8988T (cell line): Measurements from ENCODE around the gene RARA.
A peak's percentile ranks its signal among the peaks of the same experiment; 100 is the strongest.
"Not testable (repeated sequence)": the region's sequence is repeated elsewhere in the genome, so short reads cannot be mapped to it uniquely, and the experiment has no call there.

Experiments
- DNase-seq: peaks from one replicate; pipeline ENCODE4 v3.0.0; 2011

Gene RARA

DNA sequence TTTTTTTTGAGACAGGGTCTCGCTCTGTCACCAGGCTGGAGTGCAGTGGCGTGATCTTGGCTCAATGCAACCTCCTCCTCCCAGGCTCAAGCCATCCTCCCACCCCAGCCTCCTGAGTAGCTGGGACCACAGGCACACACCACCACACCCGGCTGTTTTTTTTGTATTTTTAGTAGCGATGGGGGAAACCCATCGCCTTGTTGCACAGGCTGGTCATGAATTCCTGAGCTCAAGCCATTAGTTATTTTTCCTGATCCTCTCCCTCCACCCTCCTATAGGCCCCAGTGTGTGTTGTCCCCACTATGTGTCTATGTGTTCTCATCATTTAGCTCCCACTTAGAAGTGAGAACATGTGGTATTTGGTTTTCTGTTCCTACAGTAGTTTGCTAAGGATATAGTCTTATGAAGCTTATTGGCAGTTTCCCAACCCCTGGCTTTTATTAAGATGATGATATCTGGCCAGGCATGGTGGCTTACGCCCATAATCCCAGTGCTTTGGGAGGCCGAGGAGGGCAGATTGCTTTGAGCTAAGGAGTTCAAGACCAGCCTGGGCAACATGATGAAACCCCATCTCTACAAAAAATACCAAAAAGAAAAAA, 9.7 kb upstream of the RARA start:
- not testable (repeated sequence) for DNase-seq

DNA sequence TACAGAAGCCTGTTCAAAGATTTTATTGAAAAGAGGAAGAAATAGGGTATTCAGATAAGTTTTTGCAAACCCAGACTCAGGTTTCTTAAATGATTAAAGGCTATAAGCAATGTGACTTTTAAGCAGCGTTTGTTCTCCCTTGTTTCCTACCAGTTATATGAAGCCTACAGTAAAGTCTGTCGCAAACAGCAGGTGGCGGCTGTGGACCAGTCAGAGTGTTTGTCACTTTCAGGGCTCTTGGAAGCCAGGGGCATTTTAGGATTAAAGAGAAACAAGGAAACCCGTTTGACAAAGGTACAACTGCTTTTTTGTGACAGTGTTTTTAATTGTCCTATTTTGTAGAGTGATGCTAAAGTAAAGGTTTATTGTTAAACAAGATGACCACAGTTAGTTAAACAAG, 7.7 kb upstream of the RARA start:
- DNase-seq, result no peak

GRCh38 chr17:40303009-40303657, 5.8 kb upstream of the RARA start:
- no peak for DNase-seq

DNA sequence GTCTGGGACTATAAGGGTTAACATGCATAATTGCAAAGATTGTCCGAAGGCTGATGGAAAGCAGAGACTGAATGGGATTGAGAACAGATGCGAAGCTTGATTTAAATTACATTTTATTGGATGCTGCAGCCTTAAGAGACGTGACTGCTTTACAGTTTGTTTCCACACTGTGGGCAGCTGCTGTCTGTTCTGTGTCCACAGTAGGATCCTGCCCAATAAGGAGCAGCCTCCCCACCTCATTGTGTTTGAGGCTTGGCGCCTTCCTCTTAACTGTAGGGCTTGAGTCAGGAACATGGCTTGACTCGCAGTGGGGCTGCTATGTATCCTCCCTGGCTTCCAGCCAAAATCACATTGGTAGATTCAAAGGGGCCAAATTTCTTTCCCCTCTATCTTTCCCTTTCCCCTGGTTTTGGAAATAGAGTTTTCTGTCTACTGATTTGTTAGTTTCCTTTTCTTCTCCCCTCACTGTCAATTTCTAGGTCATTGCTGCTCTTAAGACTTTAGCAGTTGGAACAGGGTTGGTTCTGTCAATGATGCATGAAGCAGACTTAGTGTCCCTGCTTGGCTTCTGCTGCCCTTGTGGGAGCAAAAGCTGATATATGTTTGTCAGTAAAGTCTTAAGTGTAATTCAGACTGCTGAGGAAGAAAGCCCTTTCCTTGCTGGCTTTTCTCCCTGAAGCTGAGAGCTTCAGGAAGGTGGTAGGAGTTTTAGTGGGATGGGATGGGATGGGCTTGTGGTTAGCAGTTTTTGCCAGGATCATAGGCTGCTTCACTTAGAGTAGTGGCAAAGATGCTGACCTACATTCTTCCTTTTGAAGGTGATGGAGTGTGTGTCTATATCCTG, 5.0 kb upstream of the RARA start:
- DNase-seq, result no peak

- not testable (repeated sequence) for DNase-seq
These were observed 4.5 kb upstream of the RARA start for GRCh38 chr17:40304552-40304863.

DNA sequence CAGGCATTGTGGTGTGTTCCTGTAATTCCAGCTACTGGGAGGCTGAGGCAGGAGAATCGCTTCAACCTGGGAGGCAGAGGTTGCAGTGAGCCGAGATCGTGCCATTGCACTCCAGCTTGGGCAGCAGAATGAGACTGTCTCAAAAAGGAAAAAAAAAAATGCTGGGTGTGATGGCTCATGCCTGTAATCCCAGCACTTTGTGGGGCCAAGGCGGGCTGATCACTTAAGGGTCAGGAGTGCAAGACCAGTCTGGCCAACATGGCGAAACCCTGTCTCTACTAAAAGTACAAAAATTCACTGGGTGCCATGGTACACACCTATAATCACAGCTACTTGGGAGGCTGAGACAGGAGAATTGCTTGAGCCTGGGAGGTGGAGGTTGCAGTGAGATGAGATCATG, 4.1 kb upstream of the RARA start:
- DNase-seq, result not testable (repeated sequence)

DNA sequence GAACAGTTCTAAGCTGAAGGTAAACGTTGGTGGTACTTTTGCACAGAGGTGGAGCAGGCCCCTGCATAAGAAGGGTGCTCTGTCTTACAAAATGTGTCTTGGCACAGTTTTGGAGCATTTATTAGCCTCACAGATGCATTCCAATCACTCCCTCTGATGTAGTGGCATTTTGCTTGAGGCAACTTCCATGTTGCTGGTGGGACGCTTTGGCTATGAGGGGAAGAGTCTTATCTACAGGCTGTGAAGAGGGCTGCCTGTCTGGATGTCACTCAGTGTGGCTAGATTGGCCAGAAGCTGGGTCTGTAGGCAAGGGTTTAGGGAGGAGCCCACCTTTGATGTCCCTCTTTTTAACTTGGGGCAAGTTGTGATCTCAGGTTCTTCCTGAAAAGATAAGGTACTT, 2.6 kb upstream of the RARA start:
- DNase-seq, result no peak

DNA sequence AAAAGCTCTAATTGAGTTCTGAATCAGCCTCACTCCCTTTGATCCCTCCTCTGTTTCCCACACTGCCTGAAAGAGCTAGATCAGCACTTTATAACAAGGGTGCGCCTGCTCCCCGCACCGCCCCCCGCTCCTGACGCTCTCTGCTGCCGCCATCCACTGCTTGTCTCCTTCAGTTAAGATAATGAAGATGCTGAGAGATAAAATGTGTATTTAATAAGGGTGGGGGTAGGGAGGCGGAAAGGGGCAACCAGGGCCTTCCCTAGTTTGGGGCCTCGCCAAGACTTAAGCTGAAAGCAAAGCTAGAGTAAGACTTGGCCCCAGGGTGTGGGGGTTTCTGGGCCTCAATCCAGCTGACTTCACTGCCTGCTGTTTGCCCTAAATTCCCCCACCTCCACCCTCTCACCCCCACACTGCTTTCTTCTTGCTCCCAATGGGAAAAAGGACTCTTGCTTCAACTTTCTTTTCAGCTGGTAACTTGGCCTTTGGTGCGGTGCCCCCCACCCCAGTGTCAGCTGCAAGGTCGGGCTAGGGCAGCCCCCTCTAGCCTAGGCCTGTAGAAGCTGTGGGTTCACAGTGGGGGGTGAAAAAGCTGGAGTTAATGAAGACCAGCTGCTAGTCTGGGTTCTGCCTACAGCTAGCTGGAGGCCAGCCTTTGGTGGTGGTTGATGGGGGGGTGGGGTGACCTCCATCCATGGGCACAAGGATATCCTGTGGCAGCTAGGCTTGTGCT, 1.8 kb upstream of the RARA start:
- DNase-seq, result no peak

DNA sequence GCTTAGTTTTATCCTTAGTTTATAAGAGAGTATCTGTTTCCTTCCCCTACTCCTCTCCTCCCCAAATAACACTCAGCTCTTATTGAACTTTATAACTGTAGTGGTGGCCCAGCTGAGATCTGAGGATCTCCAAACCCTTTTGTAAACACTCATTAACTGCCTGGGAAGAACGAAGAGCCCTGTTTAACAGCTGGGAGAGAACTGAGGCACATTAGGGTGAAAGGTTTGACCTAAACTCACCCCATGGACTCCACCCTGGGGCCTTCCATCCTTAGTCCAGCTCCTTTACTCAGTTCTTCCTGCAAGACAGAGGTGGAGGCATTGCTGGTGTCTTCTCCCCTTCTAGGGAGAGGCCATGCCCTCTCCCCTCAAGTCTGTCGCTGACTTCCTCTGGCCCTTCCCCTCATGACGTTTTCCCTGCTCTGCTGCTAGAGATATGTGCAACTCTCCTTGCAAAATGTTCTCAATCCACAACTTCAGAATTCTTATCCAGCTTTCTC, 1.2 kb upstream of the RARA start:
- no peak for DNase-seq

DNA sequence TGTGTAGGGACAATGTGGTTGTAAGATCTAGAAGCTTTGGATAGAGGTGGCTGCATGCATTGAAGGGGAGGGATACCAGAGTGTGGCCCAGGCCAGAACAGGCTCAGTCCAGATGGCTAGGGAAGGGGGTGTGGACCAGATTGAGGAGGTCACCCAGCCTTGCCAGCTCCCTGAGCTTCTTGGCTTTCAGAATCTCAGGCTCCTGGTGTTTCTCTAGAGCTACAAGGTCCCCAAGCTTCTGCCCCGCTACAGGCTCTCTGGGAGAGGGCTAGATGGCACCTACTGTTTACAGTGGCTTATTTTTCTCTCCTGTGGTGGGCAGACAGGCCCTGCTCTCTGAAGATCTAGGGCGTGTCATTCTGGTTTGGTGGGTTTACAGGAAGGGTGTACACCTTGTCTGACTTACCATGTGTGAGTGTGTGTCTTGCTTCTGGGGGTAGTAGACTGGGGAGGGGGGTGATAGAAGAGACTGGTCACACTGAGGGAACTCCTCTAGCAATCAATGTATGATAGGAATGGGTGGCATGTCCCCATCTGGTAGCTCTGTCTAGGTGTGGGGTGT, 1.1 kb downstream of the RARA start:
- no peak for DNase-seq

DNA sequence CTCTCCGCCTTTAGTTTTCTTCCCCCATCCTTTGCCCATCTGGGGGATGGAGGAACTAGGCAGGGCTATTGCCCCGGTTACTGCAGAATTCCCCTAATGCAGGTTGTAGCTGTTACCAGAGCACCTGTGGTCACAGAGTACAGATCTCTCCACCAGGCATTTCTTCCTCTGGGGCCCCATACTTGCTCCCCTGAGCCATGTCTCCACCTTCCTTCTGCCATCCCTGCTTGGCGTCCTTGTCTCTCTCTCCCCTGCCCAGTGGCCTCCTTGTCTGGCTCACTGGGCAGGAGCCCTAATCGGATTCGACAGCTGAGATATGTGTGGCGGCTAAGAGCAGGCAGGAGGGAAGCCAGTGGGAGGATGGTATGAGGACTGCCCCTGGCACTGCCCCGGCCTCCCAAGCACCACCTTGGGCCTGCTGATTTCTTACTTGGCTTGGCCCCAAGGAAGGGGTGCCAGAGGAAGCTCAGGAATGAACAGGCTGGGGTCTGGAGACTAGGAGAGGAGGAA, 2.0 kb downstream of the RARA start:
- no peak for DNase-seq

DNA sequence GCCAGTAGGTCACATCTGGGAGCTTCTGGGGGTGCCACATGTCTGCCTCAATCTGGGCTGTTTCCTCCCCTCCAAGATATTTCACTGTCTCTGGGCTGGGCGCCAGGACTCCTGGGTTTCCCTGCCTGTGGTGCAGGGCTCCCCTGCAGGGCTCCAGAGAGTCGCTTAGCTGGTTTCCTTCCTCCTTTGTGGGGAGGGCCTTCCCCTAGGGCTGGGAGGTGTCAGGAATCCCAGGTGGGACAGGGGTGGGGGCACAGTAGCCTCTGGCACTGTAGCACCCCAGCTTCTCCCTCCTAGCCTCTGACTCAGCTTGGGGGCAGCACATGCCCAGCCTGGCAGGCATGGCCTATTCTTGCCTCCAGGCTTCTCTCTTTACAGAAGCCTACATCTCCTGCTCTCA, 2.6 kb downstream of the RARA start:
- DNase-seq, result no peak

DNA sequence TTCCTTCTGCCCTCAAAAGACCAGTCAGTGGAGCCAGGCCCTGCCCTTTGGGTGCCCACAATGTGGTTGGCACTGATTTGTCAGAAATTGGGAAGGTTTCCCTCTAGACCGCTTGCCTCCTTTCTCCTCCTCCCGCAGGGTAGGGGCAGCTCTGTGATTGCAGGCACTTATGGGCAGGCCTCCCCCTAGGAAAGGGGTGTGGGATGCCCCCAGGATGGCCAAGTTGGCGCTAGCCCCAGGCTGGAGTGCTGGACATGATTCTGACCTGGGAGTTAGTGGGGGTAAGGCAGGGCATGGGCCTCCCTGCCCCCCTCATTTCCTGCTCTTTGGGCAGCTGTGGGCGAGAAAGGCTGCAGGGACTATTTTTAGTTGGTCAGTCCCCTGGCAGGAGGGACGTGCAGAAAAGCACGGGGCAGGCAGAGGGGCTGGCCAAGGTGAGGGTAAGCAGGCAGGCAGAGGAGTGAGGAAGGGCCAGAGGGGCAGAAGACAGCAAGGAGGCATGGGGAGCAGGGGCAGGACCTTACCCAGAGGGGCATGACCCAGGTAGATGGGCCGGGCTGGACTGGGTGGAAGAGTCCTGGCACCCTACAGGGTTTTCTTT, 3.3 kb downstream of the RARA start:
- DNase-seq, result no peak

DNA sequence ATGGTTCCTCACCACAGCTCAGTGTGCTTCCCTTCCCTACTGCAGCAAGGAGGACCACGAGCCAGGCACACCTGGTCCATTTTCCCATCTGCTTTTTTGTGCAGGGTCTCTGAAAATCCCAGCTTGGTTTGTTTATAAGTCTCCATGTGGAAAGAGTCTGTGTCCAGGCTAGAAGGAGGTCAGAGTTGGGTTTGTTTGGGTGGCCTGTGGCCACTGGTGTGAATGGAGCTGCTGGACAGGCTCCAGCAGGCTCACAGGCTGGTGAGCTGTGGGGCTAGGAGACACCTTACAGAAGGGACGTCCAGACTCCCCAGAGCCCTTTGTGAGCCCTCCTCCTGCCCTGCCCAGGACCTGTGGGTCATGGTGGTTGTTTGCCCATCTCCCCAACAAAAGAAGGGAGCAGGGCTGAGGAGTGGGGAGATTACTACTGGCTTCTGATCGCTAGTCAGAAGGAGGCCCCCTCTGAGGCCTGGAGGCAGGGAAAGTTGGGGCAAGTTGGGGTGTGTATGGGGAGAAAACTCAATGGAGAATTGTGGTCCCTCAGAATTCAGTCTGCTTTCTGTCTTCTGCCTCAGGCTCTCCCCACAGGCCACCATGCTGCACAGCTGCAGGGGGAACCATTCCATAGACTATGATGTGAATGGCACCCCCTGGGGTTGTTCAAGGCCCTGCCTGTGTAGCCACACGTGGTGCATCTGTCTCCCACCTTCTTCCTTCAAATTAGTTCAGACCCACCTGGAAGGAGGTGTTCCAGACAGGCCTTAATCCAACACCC, 4.1 kb downstream of the RARA start:
- DNase-seq, result no peak

DNA sequence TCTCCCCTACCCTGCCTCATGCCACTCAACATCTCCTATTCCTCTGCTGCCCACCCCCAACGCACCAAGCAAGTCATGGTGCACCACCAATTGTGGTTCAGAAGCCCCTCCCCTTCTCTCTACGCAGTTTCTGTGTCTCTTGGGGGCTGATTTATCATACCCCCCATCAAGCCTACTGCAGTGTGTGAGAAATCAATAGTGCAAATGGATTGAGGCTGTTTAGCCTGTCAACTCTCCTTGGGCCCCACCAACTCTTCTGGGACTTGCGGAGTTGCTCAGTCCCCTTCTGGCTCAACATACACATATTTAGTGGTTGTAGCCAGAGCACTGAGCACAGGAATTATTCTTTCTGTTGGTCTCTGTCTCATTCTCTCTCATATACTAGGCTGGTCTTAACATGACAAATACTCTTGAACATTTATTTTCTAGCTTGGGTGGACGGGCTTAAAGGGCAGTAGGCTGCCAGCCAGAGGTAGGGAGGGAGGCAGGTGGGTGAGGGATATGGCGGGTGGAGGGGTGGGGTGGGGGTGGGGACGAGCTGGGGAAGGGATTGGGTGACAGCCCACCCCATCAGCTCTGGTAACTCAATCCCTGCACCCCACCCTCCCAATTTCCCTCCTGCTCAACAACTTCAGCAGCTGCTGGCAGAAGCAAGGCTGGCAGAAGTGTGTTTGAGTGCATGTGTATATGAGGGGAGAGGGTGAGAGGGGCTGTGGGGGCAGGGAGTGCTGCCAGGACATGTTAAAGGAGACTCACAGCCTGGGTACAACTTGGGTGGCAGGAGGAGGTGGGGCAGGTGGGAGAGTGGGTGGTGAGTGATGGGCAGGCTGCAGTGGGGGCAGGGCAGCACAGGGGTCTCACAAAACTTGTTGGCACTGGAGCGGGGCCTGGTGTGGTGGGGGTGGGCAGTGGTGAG, 4.9 kb downstream of the RARA start:
- no peak for DNase-seq

DNA sequence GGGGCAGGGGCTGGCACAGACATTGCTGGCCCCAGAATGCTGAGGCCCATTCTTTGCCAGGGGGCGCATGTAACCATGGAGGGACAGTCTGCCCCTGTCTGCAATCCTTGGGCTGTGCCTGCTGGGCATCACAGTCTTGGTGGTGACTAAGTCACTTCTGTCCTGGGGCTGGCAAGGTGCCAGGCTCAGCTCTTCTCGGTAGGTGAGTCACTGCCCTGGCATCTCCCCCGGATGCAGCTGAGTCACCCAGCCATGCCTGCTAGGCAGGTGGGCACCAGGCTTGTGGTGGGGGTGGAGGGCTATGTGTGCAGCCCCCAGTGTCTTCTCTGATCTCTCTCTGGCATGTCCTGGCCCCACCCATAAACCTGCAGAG, 5.6 kb downstream of the RARA start:
- peak; percentile 85 for DNase-seq

DNA sequence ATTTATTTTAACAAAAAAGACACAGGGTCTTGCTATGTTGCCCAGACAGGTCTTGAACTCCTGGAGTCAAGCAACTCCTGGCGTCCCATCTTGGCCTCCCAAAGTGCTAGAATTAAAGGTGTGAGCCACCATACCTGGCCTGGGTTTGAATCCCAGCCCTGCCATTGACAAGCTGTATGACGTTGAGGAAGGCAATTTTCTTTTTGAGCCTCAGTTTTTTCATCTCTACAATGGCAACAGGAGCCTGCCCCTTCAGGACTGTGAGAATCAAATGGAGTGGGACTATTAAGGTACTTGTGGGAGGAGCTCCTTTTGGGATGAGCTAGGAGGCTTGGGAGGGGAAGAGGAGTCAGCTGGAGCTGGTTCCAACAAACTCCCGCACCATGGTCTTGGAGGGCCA, 6.2 kb downstream of the RARA start:
- no peak for DNase-seq

DNA sequence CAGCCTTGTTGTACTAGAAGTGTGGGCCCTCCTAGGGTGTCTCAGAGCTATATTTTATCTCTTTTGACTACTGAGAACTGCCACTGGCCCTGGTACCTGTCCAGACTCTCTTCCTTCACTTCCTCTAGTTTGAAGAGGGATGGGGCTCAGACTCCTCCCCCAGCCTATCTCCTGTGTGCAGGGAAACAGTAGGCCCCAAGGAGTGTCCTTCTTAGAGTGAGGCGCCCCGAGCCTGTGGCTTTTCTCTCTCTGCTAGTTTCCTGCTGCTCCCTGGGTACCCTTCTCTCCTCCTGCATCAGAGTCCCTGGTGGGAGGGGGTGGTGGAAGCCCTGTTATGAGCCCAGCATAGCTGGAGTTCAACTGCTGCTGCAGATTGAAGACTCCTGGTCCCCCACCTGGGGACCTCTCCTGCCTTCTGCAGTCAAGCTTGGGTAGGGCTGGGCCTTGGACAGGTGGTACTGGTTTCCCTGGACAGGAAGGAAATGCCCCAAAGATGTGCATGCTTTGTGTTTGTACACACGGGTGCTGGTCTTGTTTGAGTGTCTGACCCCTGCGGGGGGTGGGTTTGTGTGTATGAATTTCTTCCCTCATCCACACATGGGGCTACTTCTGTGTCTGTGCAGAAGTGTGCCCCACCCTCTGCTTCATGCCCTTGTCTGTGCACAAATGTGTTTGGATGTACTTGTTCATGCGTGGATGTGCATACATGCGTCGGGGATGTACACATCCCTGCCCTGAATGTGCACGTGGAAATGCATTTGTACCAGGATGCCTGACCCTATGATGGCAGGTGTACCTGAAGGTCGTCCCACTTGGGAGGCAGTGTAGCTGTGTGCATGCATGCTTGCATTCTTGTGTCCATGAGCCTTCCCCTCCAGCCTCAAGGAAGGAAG, 6.9 kb downstream of the RARA start:
- DNase-seq, result no peak

DNA sequence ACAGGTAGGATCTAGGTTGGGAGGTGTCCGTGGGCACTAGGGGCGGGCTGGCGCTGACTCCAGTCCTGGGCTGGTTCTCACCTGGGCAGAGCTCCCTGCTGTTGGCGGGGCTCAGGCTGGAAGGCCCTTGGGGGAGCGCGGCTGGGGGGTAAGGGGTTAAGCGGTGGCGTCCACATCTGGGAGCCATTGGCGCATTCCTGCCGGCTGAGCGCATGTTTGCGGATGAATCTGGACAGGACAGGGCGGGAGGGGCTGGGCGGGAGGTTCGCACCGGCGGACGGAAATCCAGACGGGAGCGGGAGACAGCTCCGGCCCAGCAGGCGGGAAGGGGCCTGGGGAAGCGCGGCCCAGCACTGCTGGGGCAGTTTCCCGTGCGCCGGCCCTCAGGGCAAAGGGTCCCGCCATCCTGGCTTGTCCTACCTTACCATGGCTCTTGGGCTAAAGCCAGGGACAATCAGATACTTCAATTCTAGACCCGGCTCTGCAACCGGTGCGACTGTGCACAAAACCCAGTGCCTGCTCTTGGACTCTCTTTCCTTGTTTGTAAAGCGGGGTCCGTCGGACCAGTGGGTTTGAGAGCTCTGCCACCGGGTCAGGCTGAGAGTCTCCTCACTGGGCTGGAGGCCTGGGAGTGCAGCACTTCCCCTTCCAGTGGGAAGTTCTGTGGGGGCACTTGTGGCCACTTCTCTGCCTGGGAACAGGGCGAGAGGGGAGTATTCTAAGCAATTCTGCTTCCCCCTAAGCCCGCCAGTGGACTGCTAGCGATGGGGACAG, 7.8 kb downstream of the RARA start:
- no peak for DNase-seq
